Astrocyte of the cerebellum (primary cell): Measurements from ENCODE around the gene GATB.

Experiments
- DNase-seq: peaks from one replicate; pipeline ENCODE4 v3.0.0-alpha.2; 2011; ENCODE audit warnings: low read depth
- H3K4me3 ChIP-seq: 2 replicates; pipeline ENCODE4 v1.5.1; 2011; ENCODE audit warnings: mild to moderate bottlenecking, low read depth, low read length, moderate library complexity
- CTCF ChIP-seq: IDR thresholded peaks from 2 replicates; pipeline ENCODE4 v1.5.1; 2012; ENCODE audit warnings: low read length, low read depth, moderate library complexity, mild to moderate bottlenecking; ENCODE audit errors: missing control alignments
- in situ Hi-C: cut with HindIII; loops from 2 replicates; pipeline ENCODE4 v1.10.0; 2017; ENCODE audit warnings: low sequenced_read_pairs

The GATB gene

GRCh38 chr4:151798678-151799416 lies 38.0 kb upstream of the GATB start:
- in situ Hi-C loops = no loop called here
- no peak for DNase-seq
- no peak for TF ChIP-seq CTCF
- no peak overlapping the region for H3K4me3 ChIP-seq

GRCh38 chr4:151797853-151798252 lies 37.0 kb upstream of the GATB start:
- DNase-seq = no peak
- in situ Hi-C loops = no loop called here
- no peak overlapping the region for H3K4me3 ChIP-seq
- no peak for TF ChIP-seq CTCF

GRCh38 chr4:151797131-151797530 lies 36.3 kb upstream of the GATB start:
- H3K4me3 ChIP-seq = no peak overlapping the region
- no peak for TF ChIP-seq CTCF
- DNase-seq = no peak
- in situ Hi-C loops = no loop called here

GRCh38 chr4:151796106-151796505 lies 35.3 kb upstream of the GATB start:
- TF ChIP-seq CTCF = no peak
- H3K4me3 ChIP-seq = no peak overlapping the region
- in situ Hi-C loops = no loop called here
- DNase-seq = no peak

- H3K4me3 ChIP-seq = no peak overlapping the region
- no peak for DNase-seq
- in situ Hi-C loops = no loop called here
- TF ChIP-seq CTCF = no peak
These were observed 32.2 kb upstream of the GATB start for GRCh38 chr4:151792995-151793394.

GRCh38 chr4:151792530-151792929 lies 31.7 kb upstream of the GATB start:
- in situ Hi-C loops = no loop called here
- no peak for DNase-seq
- no peak overlapping the region for H3K4me3 ChIP-seq
- no peak for TF ChIP-seq CTCF
